CD4-positive, alpha-beta T cell treated with Interleukin-10 for 1 hour (primary cell): ENCODE data around the gene SRRM2.

Experiments used
- DNase-seq: peaks from one replicate; pipeline ENCODE4 v3.0.0-alpha.2; 2020

The SRRM2 gene

DNA sequence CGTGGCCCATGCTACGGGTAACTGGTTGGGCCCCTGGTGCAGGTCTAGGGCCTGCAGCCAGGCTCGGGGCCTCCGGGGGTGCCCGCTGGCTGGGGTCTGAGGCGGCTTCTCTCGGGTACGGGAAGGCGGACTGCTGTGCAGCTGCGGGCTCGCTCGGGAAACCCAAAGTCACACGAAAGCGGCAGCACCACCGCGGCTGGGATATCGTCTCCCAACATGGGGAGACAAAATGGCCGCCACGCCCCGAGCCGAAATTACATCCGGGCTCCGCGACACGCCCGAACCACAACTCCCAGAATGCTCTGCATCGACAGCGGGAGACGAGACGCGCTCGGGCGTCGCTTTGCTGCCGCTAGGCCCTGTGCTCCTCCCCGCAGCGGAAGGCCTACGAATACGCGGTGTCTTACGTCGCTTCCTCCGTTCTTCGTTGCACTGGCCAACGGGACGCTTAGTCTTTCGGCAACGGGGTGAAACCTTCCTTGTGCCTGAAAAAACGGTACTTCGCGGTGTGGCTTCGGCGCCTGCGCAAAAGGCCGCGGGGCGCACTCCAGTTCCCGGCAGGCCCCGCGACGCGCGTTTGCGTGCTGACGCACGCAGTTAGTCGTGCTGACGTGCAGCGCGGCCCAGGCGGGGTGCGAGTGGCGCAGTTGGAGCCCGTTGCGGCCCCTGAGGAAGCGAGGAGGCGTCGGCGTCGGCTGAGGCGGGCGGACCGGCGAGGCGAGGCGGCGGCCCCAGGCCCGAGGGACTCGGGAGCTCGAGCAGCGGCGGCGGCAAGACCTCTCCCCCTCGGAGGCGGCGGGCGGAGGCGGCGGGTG lies at the start of gene SRRM2:
TSS of gene SRRM2 (plus strand) at position 604 of the 815 bp plus-strand sequence. CDS start 3,727 bp downstream, outside the sequence.
- DNase-seq, result peak; percentile 96

DNA sequence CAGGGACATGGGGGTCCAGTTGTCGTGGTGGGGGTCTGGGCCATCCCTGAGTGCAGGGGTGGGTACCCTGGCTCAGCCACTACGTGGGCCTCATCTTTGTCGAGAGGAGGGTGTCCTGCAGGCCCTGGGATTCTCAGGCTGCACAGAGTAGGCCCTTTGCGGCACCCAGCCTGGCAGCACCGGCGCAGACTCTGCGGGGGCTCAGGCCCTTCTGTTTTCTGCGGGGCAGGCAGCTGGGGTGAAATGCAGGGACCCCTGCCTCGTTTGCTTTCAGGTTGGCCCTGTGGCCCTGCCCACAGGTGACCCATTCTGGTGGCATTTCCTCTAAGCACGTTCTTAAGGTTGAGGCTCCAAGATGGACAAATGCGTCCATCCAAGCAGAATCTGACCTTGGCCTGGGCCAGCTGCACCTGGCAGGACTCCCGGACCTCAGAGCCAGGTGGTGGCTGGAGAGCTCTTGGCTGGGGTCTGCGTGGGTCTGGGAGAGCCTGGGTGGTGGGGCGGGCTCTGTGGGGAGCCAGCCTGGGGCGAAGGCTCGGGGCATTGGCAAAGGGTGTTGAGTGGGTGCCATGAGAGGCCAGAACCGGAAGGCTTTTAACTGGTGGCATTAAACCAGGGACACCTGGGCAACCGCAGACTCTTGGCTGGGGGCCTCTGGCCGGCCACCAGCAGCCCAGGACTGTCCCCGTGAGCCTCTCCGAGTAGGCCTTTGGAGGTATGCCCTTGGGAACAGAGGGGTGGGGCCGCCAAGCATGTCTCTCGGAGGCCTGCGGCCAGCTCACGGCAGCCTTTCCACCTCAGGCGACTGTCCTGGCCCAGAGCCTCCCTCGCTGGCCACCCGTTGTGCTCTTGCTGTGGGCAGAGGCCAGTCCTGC lies 49.3 kb upstream of the SRRM2 start:
- DNase-seq, result no peak

DNA sequence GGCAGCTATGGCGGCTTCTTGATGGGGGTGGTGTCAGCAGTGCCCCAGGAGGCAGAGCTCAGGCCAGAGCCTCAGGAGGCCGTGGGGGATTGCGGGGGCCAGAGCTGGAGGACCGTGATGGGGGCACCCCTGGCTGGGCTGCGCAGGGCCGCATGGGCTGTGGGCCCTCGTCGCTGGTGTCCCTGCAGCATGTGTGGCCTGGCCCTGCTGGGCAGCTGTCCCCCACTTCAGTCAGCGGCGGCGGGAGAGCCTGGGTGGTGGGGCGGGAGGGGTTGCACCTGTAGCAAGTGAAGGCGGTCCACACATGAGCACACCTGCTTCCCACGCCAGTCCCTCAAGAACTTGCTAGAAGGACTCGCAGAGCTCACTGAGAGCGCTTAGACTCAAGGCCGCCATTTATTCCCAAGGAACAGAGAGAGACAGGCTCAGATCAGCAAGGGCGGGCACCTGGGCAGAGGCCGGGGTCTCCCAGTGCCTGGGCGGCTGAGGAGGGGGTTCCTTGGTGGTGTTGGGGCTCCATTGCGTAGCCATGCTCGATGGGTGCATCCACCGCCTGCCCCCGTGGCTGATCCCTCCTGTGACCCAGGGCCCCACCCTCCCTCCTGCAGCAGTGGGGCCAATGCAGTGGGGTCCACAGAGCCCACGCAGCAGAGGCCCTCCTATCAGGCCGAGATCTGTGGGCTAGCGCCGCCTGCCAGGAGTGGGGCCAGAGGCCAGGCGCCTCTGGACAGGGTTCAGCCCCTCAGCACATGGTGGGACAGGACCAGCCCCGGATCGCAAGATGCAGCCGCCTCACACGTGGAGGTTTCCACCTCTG lies 48.1 kb upstream of the SRRM2 start:
- no peak for DNase-seq

DNA sequence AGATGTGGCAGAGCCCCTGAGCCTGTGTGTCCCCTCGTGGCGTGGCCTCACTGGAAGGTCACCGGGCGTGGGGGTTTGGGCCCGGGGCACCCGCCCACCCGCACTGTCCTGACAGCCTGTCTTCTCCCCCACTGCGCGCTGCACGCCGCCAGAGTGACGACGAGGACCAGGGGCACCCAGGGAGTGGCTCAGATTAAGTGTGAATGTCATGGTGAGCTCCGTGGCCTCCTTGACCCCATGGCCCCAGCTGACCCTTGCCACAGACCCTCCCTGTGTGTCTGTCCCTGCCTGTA lies 47.5 kb upstream of the SRRM2 start:
- DNase-seq, result no peak

DNA sequence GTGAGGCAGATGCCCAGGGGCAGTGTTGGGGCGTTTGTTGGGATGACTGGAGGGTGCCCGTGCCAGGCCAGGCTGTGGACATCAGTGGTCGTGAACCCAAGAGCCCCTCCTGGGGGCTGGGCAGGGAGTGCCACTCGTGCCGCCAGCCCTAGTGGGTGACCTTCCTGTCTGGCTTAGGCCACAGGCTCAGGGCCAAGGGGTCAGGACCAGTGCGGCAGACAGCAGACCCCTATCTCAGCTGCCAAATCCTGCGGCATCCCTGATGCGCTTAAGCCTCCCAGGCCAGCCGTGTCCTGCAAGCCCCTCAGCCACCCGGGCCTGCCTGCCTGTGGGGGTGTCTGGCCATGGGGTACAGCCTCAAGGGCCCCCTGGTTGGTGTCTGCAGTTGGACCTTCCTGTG lies 47.1 kb upstream of the SRRM2 start:
- no peak for DNase-seq

DNA sequence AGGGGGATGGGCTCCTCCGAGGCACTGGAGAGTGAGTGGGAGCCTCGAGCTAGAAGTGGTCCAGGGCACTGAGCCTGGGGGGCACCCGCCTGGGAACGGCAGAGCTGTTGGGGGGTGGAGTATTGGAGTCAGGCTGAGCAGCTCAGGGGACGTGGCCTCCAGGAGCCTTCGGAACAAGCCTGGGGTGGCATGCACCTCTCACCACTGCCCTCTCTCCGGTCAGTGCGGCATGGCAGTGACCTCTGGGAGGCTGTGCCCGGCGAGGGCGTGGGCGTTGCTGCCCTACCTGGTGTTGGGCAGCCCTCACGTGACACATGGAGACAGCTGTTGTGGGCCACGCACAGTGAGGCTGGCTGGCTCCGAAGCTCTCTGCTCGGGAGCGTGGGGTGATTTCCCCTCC lies 46.4 kb upstream of the SRRM2 start:
- no peak for DNase-seq

DNA sequence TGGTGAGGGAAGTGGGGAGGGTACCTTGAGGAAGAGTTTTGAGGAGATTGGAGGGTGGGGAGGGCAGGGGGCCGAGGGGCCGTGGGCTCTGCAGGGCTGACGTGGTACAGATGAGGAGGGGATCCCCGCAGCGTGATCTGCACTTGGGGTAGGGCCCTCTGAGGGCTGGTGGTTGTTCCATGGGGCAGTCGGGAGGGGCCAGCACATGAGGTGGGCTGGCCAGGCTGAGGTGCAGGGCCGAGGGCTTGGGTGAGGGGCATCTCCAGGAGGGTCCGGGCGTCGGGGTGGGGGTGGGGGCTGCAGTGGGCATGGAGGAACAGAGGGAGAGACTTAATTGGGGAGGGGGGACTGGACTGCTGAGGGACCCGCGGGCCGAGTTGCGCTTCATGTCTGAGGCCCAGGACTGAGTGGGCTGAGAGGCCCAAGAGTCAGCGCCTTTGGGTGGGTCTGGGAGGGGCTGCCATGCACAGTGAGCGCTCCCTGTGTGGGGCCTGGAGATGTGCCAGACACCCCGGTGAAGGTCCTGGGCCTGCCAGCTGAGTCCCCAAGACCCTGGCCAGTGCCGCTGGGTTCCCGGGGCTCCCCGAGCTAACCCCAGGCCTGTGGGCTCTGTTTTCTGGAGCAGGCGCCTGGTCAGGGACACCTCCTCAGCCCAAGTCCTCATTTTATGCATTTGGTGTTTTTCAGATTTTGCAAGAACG lies 45.7 kb upstream of the SRRM2 start:
- DNase-seq, result no peak

DNA sequence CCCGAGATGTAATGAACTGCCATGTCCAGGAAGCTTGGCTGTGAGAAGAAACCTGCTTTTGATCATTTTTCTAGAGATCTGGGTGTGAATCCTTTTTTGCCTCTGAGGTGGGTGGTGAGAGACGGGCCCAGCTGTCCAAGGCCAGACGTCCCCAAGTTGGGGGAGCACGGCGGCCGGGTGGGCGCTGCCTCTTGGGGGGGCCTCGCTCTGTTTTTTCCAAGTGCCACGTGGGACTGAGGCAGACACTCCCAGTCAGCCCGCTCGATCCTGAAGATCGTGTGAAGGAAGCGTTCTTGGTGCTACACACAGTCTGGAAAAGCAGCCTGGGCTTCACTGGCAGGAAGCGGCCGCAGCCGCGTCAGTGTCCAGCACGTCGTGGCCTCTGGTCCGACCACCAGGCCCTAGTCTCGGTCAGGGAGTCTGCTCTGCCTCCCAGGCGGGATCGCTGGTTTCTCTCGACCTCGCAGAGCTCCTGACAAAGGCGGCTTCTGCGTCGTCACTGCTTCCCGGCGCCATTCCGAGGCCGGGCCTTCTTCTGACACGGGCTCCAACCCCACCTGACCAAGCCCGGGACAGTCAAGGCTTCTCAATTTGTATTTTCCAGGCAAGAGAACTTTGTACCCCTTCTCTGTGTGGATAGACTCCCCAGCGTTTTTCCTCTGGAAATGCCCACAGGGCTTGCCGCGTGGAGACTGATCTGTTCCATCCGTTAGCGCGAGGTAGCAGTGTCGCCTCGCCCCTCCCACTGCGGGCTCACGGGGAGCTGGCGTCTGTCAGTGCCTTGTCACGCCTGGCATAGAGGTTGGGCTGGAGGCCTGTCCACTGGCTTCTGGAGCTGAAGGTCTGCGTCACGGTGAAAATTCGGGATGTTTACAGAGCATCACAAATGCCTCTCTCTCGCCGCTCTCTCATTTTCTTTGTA lies 44.8 kb upstream of the SRRM2 start:
- no peak for DNase-seq

DNA sequence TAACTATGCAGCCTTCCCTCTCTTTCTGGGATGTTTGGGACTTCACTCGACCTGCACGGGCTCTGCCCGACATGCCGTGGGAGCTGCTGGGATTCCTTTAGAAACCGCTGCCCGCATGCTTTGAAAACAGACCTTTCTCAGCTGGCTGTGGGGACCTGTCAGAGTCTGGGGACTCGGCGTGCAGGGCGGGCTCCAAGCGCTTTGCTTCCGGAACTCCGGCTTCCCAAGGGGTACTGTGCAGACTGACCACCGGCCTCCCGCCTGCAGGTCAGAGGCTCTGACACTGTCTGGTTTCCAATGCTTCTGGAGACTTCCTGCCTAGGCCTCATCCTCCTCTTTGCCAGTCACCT lies 44.2 kb upstream of the SRRM2 start:
- no peak for DNase-seq

DNA sequence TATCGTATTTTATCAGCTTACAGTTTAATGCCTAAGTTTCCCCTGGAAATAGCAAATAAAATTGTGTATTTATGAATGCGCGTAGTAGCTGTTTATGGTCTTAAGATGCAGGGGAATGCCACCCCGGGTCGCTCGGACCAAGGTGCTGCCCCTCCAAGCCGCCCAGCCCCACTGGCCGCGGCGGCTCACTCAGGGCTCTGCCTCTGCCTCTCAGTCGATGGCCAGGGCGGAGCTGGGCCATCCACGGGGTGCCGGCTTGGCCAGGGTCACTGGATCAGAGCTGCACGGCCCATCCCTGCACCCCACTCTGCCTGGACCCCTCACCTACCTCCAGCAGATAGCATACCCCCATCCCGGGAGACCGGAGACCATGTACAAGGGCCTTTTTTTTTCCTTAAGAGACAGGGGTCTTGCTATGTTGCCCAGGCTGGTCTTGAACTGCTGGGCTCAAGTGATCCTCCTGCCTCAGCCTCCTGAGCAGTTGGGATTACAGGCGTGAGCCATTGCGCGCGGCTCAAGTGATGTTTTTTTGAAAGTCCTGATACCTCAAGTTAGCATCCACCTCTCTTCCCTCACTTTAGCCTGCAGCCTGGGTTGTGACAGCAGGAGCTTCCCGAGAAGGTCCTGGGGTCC lies 43.4 kb upstream of the SRRM2 start:
- no peak for DNase-seq

DNA sequence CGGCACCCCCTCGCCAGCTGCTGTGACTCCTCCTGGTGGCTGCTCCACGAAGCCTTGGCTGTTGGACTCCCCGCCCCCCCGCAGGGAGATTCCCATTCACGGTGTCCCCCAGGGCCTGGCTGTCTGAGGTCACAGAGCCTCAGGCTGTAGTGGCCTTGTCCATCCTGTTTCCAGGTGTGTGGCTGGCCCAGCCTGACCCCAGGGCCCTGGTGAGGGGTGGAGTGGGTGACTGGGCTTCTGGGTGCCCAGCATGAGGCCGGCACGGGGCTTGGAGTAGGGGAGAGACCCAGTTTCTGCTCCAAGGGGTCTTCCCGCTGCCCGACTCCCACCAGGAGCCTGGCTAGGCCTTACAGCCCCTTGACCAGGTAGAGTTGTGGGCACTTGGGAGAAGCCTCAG lies 42.9 kb upstream of the SRRM2 start:
- no peak for DNase-seq

DNA sequence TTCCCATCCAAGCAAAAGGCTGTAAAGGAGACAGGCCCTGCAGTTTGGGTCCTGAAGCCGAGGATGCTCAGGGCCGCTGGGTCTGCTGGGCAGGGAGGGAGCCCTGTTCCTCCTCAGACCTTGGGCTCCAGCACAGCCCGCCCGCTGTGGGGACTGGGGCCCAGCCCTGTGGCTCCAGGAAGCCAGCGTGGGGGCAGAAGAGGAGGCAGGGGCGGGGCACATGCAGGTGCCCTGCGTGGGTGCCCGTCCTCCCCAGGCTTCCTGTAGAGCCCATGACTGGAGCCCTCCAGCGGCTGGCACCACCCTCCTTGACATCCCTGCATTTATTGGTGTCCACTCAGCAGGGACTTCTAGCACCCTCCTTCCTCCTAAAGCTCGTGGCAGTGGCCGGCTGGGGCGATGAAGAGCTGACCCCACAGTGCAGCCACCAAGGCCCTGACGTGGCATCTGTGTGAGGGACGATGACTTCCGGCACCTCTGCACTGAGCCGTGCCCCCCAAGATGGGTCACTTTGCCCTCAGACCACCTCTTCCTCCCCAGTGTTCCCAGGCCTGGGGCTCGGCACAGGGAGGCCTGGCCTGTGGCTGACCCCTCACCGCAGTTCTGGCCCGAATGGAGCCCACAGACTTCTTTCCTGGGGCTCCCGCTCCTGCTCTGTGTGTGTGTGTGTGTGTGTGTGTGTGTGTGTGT lies 42.3 kb upstream of the SRRM2 start:
- no peak for DNase-seq

DNA sequence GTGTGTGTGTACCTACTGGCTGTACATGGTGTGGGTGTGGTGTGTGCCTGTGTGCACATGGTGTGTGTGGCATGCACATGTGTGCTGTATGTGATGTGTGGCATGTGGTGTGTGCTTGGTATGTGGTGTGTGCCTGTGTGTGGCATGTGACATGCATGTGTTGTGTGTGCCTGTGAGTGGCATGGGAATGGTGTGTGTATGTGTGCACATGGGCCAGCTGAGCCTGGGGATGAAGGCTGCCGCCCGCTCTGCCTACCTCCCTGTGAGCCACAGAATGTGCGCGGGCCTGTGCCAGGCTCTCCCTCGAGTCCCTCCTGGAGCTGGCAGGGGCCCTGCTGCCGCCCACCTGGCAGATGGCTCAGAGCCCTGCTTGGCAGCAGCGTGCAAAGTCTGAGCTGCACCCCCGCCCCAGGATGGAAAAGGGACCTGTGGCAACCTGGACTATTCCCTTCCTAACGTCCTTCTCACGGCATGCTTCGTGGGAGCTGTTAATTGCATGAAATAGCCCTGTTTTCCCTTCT lies 41.7 kb upstream of the SRRM2 start:
- DNase-seq, result no peak

DNA sequence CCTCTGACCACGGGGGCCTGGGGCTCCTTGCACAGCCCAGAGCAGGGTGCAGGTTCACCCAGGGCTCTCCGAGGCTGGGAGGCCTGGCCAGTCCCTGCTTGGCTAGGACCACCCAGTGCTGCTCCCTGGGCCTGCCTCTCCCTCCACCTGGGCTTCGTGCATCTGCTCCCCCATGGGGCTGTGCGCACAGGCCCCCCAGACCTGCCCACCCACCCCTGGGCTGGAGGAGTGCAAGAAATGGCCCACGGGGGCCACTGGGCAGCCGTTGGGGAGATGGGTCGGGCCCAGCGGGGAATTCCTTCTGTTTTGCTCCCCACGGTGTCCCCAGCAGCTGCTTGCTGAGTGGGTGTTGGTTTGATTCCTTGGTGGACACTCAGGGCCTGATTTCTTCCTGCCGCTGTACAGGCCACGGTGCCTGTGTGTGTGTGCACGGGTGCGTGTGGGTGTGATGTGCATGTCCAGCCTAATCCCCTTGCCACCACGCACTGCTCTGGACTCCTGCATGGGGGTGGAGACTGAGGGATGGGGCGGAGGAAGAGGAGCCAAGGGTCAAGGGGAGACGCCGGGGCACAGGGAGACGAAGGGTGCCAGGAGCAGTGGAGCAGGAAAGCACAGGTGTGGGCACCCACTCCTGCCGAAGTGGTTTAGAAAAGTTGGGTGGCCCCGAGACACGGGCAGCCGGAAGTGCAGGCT lies 40.9 kb upstream of the SRRM2 start:
- no peak for DNase-seq

DNA sequence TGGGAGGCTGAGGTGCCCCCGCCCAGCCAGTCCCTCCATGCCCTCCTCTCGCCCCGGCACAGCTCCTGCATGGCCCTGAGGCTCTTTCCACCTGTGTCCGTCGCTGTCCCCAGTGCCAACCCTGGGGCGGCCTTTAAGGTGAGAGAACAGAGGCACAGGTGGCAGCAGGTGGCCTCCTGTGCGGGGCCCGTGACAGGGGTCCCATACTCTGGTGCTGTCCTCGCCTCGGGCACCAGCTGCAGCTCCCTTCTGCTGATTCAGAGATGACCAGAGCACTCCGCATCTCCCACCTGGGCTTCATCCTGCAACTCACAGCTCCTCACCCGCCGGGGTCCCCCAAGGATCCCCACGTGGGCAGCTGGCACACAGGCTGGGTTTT lies 40.4 kb upstream of the SRRM2 start:
- DNase-seq, result no peak

DNA sequence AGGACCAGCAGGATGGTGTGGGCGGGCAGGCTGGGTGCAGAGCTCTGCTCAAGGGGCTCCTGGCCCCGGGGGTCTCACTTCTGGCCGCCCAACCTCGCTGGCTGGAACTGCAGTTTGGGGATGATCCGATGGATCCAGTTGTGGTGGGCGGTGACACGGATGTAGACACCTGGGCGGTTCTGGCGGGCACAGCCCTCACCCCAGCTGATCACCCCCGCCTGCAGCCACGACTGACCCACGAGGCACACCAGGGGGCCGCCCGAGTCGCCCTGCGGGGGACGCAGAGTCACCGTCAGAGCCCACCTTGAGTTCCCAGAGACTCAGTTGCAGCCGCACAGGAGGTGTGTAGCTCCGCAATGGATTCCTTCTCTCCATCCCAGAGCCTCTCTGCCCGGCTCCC lies 39.9 kb upstream of the SRRM2 start:
- DNase-seq, result no peak

DNA sequence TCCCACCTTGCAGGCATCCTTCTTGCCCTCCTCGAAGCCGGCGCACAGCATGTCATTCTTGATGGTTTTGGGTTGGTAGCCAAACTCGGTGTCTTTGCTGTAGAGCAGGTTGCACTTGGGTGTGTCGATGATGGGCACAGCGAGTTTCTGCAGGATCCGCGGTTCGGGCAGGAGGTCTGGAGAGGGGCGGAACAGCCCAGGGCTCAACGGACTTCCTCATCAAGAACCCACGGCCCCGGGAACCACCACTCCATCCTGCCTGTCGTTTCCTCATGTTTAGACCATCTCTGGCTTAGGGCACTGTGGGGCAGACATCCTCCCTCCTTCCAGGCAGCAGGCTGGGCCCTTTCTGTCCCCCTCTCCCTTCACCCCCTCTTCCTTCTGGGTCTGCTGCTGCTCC lies 38.9 kb upstream of the SRRM2 start:
- no peak for DNase-seq

DNA sequence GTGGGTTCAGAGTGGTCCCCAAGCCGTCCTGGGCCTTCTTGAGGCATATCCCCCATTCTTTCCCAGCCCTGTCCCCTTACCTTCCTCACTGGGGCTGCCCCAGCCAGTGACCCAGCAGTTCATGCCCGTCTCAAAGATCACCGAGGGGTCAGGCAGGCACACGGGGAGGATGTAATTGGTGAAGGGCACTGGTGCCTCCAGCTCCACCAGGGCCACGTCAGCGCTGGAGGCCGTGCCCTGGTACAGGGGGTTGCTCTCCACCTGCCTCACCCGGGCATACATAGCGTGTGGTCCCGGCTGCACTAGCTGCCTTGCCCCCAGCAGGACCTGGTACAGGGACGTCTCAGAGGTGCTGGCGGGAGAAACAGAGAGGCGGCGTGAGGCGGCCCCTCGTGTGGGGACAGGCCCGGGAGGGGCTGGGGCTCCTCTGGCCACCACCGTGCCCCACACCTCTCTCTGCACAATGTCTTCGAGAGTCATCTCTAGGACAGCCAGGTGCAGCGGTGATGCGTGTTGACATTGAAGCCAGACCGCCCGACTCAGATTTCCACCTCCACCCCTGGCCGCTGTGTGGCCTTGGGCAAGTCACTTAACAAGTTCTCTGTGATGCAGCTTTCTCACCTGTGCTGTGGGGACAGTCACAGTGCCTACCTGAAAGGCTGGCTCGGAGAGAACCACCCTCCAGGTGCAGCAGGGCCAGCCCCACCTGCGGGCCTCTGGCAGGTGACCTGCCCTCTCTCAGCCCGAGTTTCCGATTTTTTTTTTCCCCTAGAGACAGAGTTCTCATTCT lies 38.3 kb upstream of the SRRM2 start:
- no peak for DNase-seq

DNA sequence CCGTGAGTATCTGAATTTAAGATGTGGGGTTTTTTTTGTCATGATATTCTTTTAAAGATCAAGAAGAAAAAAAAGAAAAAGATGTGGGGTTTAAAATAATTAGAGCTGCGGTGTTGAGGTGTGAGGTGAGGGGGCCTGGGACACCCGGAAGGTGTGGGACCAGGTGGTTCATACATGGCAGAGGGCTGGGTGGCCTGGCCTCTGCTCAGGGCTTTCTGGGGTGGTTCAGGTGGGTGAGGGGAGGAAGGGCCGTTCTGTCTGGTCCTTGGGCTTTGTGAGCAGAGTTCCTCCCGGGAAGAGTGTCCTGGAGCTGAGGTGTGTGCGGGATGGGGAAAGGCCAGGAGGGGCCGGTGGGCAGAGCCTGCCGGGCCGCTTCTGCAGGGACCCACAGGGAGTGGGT lies 37.4 kb upstream of the SRRM2 start:
- DNase-seq, result no peak
